GM10847 (cell line): Measurements from ENCODE around the gene IFNL3.

Experiments used
- POLR2A ChIP-seq: IDR thresholded peaks from 2 replicates; pipeline ENCODE4 v1.6.1; 2011; ENCODE audit not compliant: insufficient read length; ENCODE audit errors: extremely low read depth

IFNL3 gene

GRCh38 chr19:39254531-39255345, 9.9 kb upstream of the IFNL3 start:
- no peak for TF ChIP-seq POLR2A

- TF ChIP-seq POLR2A, result no peak
Measured at GRCh38 chr19:39253374-39254149, 8.8 kb upstream of the IFNL3 start.

GRCh38 chr19:39252458-39252857, 7.7 kb upstream of the IFNL3 start:
- no peak for TF ChIP-seq POLR2A

- TF ChIP-seq POLR2A, result no peak
Measured at GRCh38 chr19:39251846-39252245, 7.0 kb upstream of the IFNL3 start.

- no peak for TF ChIP-seq POLR2A
Measured at GRCh38 chr19:39251081-39251480, 6.3 kb upstream of the IFNL3 start.

GRCh38 chr19:39248806-39249205, 4.0 kb upstream of the IFNL3 start, which contains the start of gene IFNL4:
Gene IFNL4 (minus strand): TSS chr19:39248856.
- no peak for TF ChIP-seq POLR2A

- no peak for TF ChIP-seq POLR2A
Measured at GRCh38 chr19:39247701-39248664, 3.2 kb upstream of the IFNL3 start.

GRCh38 chr19:39246951-39247669, 2.3 kb upstream of the IFNL3 start:
- no peak for TF ChIP-seq POLR2A

- TF ChIP-seq POLR2A, result no peak
Measured at GRCh38 chr19:39240421-39240820, 4.4 kb downstream of the IFNL3 start.

GRCh38 chr19:39238944-39239343, 5.9 kb downstream of the IFNL3 start:
- no peak for TF ChIP-seq POLR2A

GRCh38 chr19:39238209-39238608, 6.6 kb downstream of the IFNL3 start:
- TF ChIP-seq POLR2A, result no peak

GRCh38 chr19:39237200-39238184, 7.3 kb downstream of the IFNL3 start:
- TF ChIP-seq POLR2A, result peak; percentile 14

GRCh38 chr19:39236527-39236926, 8.3 kb downstream of the IFNL3 start:
- TF ChIP-seq POLR2A, result no peak
